ENCODE measurements around the gene ST3GAL6. TPM values are rescaled to one million over a fixed set of nuclear protein-coding genes. Genes with fewer than 3 reads are reported as not detected.

The ST3GAL6 gene
- total and polyA plus RNA-seq, 2 of the 13 experiments (the other 11 are each of a cell fraction or from before 2014, with no cell fraction given), result 17.5 to 23.2 TPM

GRCh38 chr3:98777286-98777685 is 14.1 kb downstream of the ST3GAL6 start (continued):
- TF ChIP-seq GMEB1 (CRISPR knock-in tag; IDR thresholded peaks at IDR 0.05; ENCODE audit: borderline replicate concordance) (no peak), ERF (CRISPR knock-in tag; IDR thresholded peaks at IDR 0.05) (no peak), FOXA3 (CRISPR knock-in tag; IDR thresholded peaks at IDR 0.05) (peak; percentile 48), TP53 (CRISPR knock-in tag; conservative IDR thresholded peaks at IDR 0.05) (no peak), SPEN (CRISPR knock-in tag; IDR thresholded peaks at IDR 0.05; ENCODE audit: low read depth) (no peak), TFAP4 (IDR thresholded peaks at IDR 0.05; ENCODE audit: borderline replicate concordance, low read depth) (peak; percentile 74), ZNF891 (CRISPR knock-in tag; IDR thresholded peaks at IDR 0.05) (no peak), ZIK1 (CRISPR knock-in tag; IDR thresholded peaks at IDR 0.05; ENCODE audit: borderline replicate concordance, low read depth) (no peak), FOXO4 (CRISPR knock-in tag; conservative IDR thresholded peaks at IDR 0.05) (no peak), NFATC3 (CRISPR knock-in tag; IDR thresholded peaks at IDR 0.05) (no peak), SP1 (IDR thresholded peaks at IDR 0.05) (no peak), SP1 (CRISPR knock-in tag; IDR thresholded peaks at IDR 0.05) (no peak), ELF1 (CRISPR knock-in tag; IDR thresholded peaks at IDR 0.05) (0 out of 2 replicates have a peak, but pooled peaks have one; percentile 34), ZNF3 (CRISPR knock-in tag; IDR thresholded peaks at IDR 0.05) (no peak), JUN (CRISPR knock-in tag; IDR thresholded peaks at IDR 0.05) (no peak), ZNF549 (CRISPR knock-in tag; IDR thresholded peaks at IDR 0.05) (no peak), ZNF18 (CRISPR knock-in tag; IDR thresholded peaks at IDR 0.05; ENCODE audit: insufficient replicate concordance) (no peak), IRF1 (CRISPR knock-in tag; IDR thresholded peaks at IDR 0.05; ENCODE audit: low read depth) (no peak), SMAD9 (CRISPR knock-in tag; IDR thresholded peaks at IDR 0.05) (no peak), TOE1 (CRISPR knock-in tag; IDR thresholded peaks at IDR 0.05) (no peak), ZNF770 (CRISPR knock-in tag; IDR thresholded peaks at IDR 0.05) (no peak), TAF1 (CRISPR knock-in tag; IDR thresholded peaks at IDR 0.05) (no peak)
